HG03342 (cell line): ENCODE measurements around the gene PTPA.

ENCODE experiments used
- ATAC-seq: cut with Tn5 transposase; IDR thresholded peaks from one replicate; pipeline ENCODE4 v1.9.1; 2021; ENCODE audit warnings: mild to moderate bottlenecking, moderate library complexity; ENCODE audit not compliant: unreplicated experiment

The PTPA gene

DNA sequence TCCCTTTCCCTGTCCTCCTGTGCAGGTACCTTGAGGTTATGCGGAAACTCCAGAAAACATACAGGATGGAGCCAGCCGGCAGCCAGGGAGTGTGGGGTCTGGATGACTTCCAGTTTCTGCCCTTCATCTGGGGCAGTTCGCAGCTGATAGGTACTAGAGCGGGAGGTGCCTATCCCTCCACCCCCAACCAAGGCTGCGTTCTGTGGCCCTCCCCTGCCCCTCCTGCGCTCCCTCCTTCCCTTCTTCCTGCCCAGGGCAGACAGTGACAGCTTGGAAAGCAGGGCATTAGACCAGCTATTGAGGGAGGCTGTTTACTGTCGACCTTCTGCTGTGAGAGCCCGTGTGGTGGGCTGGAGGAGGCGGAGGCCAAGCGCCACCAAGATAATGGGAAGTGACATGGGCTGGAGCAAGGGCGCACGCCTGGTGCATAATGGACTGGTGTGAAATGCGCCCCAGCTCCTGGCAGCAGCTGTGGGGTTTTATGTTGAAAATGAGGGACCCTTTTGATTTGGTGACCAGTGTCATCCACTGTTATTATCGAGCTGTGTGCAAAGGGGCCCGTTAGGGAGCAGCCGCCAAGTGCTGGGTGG, 25.3 kb downstream of the PTPA start:
- no peak for ATAC-seq

DNA sequence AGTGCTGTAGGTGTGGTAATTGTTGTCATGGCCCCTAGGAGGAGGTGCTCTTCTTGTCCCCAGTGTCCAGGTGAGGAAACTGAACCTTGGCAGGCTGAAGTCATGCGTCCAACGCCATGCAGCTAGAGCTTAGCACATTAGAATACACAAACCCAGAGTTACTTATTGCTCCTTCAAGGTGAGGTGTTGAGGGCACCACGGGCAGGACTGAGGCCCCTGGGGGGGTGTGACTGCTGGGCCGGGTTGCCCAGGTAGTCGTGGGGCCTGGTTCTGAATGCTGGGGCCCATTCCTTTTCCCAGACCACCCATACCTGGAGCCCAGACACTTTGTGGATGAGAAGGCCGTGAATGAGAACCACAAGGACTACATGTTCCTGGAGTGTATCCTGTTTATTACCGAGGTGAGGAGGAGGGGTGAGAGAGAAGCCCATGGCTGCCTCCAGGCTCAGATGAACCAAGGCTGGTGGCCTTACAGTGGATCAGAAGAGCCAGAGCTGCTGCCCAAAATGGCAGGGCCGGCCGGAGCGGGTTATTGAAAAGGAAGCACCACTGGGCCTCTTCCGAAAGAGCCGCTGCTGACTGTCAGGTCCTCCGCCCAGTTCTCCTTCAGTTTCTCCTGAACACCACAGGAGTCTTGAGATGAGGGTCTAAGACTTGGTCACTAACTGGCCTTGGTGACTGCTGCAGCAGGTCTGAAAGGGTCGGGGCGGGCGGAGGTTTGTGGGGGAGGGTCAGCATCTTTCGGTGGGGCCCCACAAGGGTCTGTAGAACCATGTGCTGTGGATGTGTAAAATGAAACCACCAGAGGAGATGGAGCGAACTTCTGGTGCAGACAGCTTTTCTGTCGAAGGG, 26.3 kb downstream of the PTPA start:
- no peak for ATAC-seq

DNA sequence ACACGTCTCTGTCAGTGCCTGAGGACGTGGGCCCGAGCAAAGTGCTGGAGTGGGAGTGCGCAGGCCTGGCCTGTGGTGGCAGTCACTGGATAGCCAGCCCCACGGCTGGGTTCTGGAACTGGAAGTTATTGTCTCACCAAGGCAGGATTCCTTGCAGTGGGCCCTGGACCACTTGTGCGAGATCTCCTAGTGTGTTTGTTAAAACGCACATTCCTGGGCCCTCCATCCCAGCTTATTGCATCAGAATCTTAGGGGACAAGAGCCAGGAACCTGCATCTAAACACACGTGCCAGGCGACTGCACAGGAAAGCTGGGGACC, 26.9 kb downstream of the PTPA start:
- ATAC-seq = no peak

DNA sequence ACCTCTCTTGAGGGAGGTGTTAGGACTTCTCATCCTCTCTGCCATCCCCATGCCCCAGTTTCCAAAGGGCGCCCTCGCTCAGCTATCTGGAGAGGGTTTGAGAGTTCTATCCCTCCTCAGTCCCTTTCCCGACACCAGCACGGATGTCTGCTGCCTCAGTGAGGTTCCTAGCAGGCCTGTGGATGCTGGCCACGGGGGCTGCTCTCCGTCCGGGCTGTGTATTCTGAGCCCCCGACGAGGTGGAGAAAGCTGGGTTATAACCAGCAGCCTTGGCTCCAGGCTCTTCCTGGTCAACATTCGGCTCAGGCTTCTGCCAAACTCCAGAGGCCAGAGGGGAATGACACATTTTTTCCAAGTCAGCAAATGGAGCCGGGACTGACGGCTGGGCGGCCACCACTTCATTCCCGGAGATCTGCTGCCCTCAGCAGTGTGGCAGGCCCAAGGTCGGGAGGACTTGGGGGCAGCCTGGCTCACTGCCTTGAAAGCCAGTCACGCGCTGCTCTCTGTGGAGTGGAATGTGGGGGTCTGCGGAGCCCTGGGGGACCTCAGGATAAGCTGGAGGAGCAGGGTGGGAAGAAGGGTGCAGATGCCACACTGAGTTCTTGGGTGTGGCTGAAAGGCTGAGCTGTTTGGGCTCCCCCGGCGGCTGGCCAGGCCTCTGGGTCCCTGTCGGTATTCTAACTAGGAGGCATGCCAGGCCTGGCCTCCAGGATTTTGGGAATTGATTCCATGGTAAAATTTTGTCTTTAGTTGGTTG, 27.4 kb downstream of the PTPA start:
- no peak for ATAC-seq

DNA sequence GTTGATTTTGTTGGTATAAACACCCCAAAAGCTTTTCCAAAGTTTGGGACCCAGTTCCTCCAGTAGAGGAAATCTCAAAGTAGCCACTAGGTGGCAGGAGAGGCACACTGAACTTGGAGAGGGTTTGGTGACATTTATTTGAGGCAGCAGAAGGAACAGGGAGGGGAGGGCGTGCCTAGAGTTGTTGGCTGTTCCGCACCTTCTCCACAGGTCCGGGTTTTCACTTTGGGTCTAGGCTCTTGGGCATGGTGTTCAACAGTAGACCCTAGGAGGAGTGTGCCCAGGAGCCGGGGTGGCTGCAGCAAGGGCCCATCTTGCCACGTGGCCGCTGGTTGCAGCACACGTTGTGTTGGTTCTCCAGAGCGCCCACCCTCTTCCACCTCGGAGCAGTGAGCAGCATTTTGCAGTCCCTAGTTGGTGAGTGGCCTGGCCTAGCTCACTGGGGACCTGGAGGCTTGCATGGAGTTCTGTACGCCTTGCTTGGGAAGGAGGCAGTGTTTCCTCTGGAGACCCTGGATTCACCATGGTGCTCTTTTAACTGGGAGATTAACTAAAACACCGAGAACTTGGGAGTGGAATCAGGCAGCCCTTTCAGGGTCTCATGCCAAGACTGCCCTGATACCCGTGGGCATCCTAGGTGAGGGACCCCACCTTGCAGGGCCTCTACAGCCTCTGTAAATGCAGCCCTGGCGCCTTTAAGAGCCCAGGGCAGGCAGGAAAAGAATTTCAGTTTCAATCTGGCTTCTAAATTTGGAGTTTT, 28.2 kb downstream of the PTPA start:
- ATAC-seq = peak; percentile 40

DNA sequence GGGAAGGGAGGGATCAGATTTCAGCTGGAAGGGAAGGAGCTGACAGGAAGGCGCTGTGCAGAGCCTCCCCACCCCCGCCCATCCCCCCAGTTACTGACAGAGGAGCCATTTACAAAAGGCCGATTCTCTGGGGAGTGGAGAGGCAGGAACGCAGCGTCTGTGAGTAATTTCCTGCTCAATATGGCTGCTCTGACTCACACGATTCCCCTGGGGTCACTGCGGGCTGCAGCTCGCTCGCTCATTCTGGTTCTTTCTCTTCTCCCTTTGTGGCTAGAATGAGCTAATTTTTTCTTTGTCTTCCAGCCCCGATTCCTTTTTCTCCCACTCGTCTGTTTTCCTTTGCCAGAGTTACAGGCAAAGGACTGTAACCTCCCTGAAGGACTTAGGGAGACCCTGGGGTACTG, 28.8 kb downstream of the PTPA start:
- ATAC-seq = no peak

DNA sequence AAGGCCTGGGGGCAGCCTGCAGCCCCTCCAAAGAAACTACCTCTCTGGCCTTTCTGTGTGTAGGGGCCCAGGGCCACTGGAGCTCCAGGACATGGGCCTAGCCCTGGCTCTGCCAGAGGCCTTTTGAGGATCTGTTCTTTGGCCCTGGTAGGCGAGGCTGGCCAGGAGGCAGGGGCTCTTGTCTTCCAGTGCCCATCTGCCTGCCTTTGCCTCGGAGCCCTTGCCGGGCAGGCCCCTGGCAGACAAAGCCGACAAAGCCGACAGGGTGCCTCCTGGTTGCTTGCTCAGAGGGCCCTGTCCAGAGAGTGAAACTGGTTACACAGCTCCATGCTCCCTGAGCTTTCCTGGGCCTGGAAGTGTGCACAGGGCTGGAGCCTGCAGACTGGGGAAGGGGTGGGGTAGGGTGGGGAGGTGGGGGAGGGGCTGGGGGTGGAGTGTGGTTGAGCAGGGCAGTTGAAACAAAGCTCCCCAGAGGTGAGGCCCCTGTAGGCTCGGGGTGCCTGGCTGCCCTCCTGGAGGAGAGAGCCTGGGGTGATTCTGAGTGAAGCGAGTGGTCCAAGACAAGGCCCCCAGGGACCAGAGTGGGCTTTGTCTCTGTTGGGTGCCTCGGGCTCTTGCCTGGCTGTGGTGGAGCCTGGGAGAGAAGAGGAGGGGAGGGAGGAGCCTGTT, 29.3 kb downstream of the PTPA start:
- no peak for ATAC-seq

DNA sequence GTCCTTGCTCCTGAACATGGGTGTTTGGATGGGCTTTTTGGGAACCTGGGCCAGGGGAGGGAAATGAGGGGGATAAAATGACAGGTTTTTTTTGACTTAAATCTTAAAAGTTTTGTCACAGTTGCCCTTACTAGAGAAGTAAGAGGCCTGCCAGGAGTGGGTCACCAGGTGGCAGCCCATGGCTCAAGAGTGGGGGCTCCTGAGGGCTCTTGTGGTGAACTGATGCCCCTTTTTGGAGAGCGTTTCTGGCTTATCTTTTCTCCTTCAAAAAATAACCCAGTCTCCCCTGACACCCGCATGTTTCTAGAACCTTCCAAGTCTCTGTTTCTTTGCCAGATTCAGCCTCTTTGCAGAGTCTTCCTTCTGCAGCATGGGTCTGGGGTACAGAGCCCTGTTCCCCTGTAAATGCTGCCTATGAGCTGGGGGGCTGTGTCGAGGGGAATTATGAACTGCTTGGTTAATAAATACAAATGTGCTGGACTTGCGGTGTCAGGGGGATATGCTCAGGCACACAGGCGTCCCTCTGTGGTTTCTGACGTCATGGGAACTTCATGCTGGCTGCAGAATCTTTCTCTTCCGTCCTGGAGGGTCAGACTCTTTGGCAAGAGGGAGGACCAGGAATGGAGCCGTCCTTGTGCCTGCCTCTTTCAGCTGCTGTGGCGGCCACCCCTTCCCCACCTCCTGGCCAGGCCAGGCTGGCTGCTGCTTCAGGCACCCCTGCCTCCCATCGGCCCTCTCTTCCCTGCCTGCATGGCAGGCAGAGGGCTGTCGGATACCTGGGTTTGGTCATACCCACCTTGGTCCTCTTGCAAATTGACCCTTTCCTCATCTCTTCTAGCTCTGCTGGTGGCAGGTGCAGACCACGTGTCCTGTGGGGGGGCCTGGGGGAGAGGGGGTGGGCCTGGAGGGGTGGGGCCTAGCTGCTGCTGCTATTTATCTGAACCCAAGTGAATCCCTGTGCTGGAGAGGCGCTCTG, 30.1 kb downstream of the PTPA start:
- ATAC-seq = no peak

DNA sequence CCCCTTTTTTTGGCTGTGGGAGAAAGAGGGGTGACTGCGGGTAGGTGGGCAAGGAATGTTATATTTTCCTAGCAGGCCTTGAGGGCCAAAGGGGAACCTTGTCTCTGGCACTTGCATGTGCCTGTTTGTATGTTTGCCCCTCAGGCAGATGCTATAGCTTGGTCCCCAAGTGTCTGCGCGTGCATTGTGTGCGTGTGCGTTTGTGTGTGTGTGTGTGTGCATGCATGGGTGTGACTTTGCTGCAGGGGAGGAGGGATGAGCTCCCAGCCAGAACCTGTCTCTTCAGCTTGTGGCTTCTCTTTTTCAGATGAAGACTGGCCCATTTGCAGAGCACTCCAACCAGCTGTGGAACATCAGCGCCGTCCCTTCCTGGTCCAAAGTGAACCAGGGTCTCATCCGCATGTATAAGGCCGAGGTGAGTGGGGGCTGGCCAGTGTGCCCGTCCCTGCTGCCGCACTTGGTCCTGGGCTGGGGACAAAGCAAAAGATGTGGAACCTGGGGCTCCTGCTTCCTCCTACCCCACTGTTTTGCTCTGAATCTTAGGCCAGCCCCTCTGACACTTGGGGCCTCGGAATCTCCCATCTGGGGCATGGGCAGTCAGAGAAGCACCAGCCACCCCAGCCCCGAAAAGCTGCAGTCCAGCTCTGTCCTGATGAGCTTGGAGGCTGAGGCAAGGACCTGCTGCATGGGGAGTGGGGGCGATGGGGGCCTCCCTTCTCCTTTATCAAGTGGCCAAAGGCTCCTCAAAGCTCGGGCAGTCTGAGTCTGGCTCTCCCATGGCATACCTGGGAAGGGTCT, 31.1 kb downstream of the PTPA start:
- ATAC-seq = no peak

DNA sequence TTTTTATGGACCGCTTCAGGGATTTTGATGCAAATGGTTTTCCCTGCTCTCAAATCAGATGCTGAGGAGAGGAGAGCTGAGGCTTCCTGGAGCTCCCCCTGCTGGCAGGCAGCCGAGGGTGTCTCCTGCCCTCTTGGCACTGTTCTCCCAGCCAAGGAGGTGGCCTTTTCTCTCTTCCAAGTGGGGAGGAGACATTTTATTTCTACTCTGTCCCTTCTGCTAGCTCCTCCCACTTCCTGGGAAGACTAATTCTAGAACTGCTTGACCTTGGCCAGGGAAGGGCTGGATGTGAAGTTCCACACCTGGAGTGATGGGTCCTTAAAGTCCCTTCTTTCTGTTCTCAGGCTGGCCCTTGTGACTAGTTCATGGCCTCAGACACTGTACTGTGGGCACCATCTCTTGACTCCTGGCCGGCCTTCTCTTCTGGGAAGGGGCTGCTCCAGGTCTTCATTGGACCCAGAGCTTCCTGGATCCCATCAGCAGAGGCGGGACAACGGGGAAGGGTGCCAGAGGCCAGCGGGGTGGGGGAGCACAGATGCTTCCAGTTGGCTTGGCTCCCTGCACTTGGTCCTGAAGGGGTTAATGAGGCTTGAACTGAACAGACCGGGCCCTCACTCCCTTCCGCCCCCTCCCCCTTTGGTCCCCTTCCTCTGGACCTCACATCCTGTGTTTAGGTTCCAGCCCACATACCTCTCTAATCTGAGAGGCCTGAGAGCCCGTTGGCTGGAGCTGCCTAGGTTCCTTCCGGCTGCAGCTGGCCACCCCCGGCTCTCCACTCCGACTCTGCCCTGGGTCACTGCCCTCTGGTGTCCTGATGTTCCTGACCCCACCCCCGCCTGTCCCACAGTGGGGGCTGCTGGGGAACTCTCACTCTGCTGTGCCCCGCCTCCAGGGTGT, 32.1 kb downstream of the PTPA start:
- no peak for ATAC-seq

DNA sequence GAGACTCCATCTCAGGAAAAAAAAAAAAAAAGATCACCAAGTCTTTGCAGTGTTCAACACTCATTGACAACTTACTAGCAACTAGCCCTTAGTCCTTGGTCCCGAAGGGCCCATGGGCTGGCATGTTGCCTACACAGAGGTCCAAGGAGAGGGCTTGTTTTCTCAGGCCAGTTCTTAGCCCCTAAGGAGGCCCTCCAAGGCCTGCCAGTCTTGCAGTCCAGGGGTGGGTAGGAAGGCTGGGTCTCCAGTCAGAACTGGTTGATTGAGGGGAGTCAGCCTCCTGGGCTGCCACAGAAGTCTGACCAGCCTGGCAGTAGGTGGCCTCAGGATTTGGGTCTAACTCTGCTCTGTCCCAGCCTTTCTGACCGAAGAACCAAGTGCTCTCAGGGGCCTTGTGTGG, 34.1 kb downstream of the PTPA start:
- no peak for ATAC-seq

DNA sequence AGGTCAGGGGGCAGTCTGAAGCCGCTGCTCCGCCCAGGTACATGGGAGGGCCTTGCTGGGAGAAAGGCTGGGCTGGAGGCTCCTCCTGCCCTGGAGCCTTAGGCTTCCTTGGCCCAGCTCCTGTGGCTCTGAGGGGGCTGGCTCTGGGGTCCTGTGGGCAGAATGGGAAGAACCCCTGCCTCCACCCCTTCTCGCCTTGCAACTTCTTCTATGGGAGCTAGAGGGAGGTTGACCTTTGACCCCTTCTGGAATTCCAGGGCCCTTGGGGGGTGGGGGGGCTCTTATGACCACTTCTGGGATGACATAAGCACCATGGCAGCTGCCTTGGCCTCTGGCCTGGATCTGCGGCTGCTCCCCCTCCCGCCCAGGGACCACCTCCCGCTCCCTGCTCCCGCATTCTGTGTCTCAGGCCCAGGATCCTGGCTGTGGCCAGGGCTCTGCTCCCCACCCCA, 34.7 kb downstream of the PTPA start:
- ATAC-seq = no peak

DNA sequence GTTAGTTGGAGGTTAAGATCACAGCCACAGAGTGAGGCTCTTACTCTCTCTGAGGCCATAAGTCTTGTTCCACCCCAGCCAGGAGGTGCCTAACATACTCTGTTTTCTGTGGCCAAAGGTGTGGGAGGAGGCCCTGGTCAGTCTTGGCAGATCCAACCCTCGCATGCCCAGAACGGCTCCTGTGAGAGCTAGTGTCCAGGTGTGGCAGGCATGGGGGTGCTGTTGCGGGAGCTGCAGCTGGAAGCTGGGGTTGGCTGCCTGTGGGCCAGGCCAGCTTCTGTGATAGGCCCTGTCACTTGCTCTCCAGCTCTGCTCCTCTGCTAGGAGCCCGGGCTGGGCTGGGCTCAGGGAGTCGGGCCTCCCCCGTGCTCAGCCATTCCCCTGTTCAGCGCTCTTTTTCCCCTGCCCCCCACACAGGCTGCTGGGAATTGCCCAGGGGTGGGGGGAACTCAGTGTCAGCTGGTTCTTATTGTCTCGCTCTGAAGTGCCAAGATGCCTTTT, 35.3 kb downstream of the PTPA start:
- no peak for ATAC-seq

DNA sequence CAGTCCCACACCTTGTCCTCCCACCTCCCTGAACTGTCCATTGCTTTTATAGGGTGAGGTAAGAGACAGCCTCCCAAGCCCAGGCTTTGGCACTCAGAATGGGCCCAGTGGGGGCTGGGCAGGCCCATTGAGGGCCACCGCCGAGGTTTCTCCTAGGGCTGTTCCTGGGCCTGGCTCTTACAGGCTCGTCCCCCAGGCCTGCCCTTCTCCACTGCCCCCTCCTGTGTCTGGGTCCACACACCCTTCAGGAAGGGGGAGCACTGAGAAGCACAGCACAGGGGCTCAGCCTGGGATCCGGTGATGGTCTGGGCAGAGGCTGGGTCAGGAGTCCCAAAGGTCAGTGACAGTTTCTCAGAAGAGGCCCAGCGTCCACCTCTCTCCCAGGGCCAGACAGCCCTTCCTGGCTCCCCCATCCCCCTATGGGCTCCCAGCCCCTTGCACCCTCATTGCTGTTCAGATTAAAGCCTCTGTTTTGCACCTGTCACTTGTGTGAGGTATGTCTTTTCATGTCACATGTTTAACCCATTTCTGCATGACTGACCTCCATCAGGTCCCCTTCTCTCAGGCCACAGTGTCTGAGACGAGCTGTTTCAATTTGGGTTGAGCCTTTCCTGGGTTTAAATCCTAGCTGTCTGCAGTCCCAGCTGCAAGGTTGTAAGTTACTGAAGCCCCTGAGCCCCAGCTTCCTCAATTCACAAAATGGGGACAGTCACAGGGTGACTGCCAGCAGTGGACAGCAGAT, 37.4 kb downstream of the PTPA start:
- peak; percentile 55 for ATAC-seq

DNA sequence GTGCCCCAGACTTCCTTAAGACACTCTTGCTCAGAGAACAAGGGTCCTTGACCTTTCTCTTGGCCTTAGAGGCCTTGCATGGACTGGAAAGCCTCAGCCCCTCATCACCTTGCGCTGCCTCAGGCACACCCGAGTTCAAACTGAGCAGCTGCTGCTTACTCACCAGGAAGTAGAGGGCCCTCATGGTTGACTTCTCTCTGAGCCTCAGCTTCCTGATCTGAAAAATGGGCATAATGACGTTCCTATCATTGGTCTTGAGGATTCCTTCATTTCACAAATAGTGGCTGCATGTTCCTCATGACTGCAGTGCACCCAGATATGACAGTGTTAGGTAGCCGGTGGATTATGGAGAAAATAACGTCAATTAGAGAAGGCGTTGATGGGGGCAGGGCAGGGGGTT, 38.2 kb downstream of the PTPA start:
- peak; percentile 11 for ATAC-seq

DNA sequence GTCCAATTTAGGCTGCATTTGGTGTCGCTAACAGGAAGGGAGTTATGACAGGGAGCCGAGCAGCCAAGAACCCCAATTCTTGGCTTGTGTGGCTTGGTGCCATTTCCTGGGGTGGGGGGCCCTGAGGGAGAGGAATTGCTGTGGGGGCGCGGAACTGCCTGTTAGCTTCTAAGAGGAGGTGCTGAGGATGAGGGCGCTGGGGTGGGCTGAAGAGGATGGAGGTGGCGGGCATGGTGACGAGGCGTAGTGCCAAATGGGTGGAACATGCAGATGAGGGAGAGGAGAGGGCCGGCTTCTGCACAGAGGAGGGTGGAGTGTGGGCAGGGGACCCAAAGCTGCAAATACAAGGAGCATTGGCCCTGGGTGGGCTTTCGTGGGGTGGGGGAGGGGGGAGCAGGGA, 38.9 kb downstream of the PTPA start:
- ATAC-seq = no peak

DNA sequence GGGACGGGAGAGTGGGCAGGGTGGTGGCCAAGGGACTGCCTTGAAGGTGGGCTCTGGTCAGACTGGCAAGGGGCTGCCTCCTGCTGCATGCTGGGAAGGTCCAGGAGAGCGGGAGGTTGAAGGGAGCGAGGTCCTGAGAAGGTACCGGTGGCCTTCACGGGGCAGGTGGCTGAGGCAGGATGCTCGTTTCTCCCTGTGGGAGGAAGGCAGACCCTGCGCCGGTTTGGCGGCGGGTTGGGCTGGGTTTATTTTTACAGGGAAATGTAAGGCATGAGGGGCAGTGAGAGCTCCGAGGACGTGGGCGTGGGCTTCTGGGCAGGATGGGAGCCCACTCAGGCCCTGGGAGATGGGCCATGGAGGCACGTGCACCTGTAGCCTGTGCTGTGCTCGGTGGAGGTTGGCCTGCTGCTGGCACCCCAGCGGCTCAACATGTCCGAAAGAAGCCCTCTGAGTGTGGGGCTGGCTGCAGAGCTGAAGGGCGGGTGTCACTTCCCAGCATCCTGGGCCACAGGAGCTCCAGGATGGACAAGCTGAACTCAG, 39.5 kb downstream of the PTPA start:
- ATAC-seq = no peak
